Measurements from ENCODE around the gene TESK2.

- TF ChIP-seq CTCF (IDR thresholded peaks at IDR 0.05 in 8 of 11, conservative IDR thresholded peaks at IDR 0.05 in 3 of 11) (peak in 6 of 11 experiments; percentile 1 to 49 (median 44)), POLR2AphosphoS5 (IDR thresholded peaks at IDR 0.05) (peak; percentile 100), POLR2A (IDR thresholded peaks at IDR 0.05) (peak; percentile 84 to 99 (median 98))
These were observed 30.7 kb upstream of the TESK2 start, which contains the start of gene PRDX1 for GRCh38 chr1:45521413-45522323.
